CD4-positive, alpha-beta memory T cell (primary cell): Measurements from ENCODE around the gene LKAAEAR1. TPM values are rescaled to one million over a fixed set of nuclear protein-coding genes. Genes with fewer than 3 reads are reported as not detected.

Experiments used
- CTCF ChIA-PET: fragments of 350-600 bp; sonication (Branson Sonifier 250); formaldehyde crosslinking; loops from one replicate; lab custom pipeline; 2021; ENCODE audit warnings: inconsistent platforms; ENCODE audit not compliant: partially characterized antibody; lab: Charles Lee
- POLR2A ChIA-PET: fragments of 350-600 bp; sonication (Branson Sonifier 250); formaldehyde crosslinking; loops from one replicate; lab custom pipeline; 2021; ENCODE audit not compliant: partially characterized antibody; lab: Charles Lee
- DNase-seq, 5 donors: peaks; one replicate each; pipeline versions ENCODE4 v3.0.0 to v3.0.0-alpha.2; 2020 to 2022; ENCODE audit warnings: mixed read lengths in 1 of 5
- H3K27ac ChIP-seq: one replicate; pipeline ENCODE4 v1.7.0; 2013; ENCODE audit warnings: low read depth, low read length
- H3K27me3 ChIP-seq: 2 replicates; pipeline ENCODE4 v1.7.0; 2013; ENCODE audit warnings: mild to moderate bottlenecking, low read length, moderate library complexity; ENCODE audit not compliant: insufficient read depth
- H3K36me3 ChIP-seq: 2 replicates; pipeline ENCODE4 v1.7.0; 2013; ENCODE audit warnings: mild to moderate bottlenecking, low read length, moderate library complexity; ENCODE audit not compliant: insufficient read depth
- H3K4me1 ChIP-seq: 2 replicates; pipeline ENCODE4 v1.7.0; 2013; ENCODE audit warnings: mild to moderate bottlenecking, low read length, moderate library complexity; ENCODE audit not compliant: insufficient read depth
- H3K4me3 ChIP-seq, 2 donors: one replicate each; pipeline ENCODE4 v1.7.0; 2013; ENCODE audit warnings: low read length in 2 of 2, mild to moderate bottlenecking in 1 of 2
- H3K9me3 ChIP-seq, 2 donors: one replicate each; pipeline ENCODE4 v1.7.0; 2013; ENCODE audit warnings: low read length in 2 of 2, control low read depth in 1 of 2; ENCODE audit not compliant: control insufficient read depth in 1 of 2
- H3K27ac Mint-ChIP-seq, 7 donors: one replicate each; pipeline ENCODE4 v1.8.0; 2020 to 2021; ENCODE audit warnings: mixed read lengths in 7 of 7, mild to moderate bottlenecking in 6 of 7, inconsistent platforms in 3 of 7, moderate library complexity in 3 of 7
- H3K27me3 Mint-ChIP-seq, 2 donors: one replicate each; pipeline ENCODE4 v1.8.0; 2020 to 2021; ENCODE audit warnings: mixed read lengths in 2 of 2
- H3K36me3 Mint-ChIP-seq, 2 donors: one replicate each; pipeline ENCODE4 v1.8.0; 2020 to 2021; ENCODE audit warnings: mixed read lengths in 2 of 2, inconsistent platforms in 1 of 2, mild to moderate bottlenecking in 1 of 2
- H3K4me1 Mint-ChIP-seq, 4 donors: one replicate each; pipeline ENCODE4 v1.8.0; 2020 to 2021; ENCODE audit warnings: mixed read lengths in 4 of 4, mild to moderate bottlenecking in 1 of 4
- H3K4me3 Mint-ChIP-seq, 8 donors: one replicate each; pipeline ENCODE4 v1.8.0; 2020 to 2021; ENCODE audit warnings: mixed read lengths in 8 of 8, mild to moderate bottlenecking in 7 of 8, moderate library complexity in 6 of 8, inconsistent platforms in 3 of 8
- H3K9me3 Mint-ChIP-seq, 8 donors: one replicate each; pipeline ENCODE4 v1.8.0; 2020 to 2021; ENCODE audit warnings: mixed read lengths in 8 of 8, mild to moderate bottlenecking in 5 of 8, inconsistent platforms in 3 of 8, moderate library complexity in 1 of 8
- intact Hi-C: fragments of 100-400 bp; cut with micrococcal nuclease; formaldehyde crosslinking; loops from one replicate; pipeline ENCODE4 v1.15.1; 2023
- polyA plus RNA-seq, 2 donors: library from polyadenylated mRNA; unstranded; fragments of 300-500 nt; fragmentation: Illumina TruSeq; gene quantifications; one replicate each; pipeline ENCODE4 v1.2.3, GENCODE V29; 2021
- total RNA-seq, 2 experiments: library from RNA; stranded (reverse); gene quantifications; one replicate each; pipeline ENCODE4 v1.2.3, GENCODE V29; 2021

LKAAEAR1 gene
- total and polyA plus RNA-seq, 4 experiments from 2014 or later = 0.30 to 0.63 (median 0.39) TPM; not detected in 1

- H3K4me1 ChIP-seq = peaks cover 8% of the 10 kb centered on the region
- DNase-seq = no peak
- Mint-ChIP-seq H3K27me3 (no peaks in the 10 kb centered on the region), H3K36me3 (no peaks in the 10 kb centered on the region), H3K4me3 (no peak overlapping the region), H3K9me3 (peaks cover 0 to 6% (median 0%) of the 10 kb centered on the region in 8 donors), H3K4me1 (peaks cover 3 to 7% (median 5%) of the 10 kb centered on the region in 4 donors), H3K27ac (no peak overlapping the region)
- intact Hi-C loops = no loop called here
- H3K9me3 ChIP-seq = no peaks in the 10 kb centered on the region
- ChIA-PET POLR2A (no interaction called here), CTCF (interaction anchor here (1.5 kb wide), 1 partner anchor 77 kb away, joined by 3 read pairs; no protein-coding TSS in a partner anchor)
- no peak overlapping the region for H3K27ac ChIP-seq
- no peaks in the 10 kb centered on the region for H3K27me3 ChIP-seq
- H3K36me3 ChIP-seq = no peaks in the 10 kb centered on the region
- H3K4me3 ChIP-seq = no peak overlapping the region
Observed at GRCh38 chr20:64115171-64115911, 31.1 kb upstream of the LKAAEAR1 start.

GRCh38 chr20:64114356-64114971, 30.3 kb upstream of the LKAAEAR1 start:
- H3K9me3 Mint-ChIP-seq = no peaks in the 10 kb centered on the region
- no peaks in the 10 kb centered on the region for H3K4me1 Mint-ChIP-seq
- no peaks in the 10 kb centered on the region for H3K27me3 Mint-ChIP-seq
- DNase-seq = no peak
- H3K27ac Mint-ChIP-seq = peak overlapping the region in 1 of 7 donors; percentile 62
- H3K27me3 ChIP-seq = no peaks in the 10 kb centered on the region
- H3K9me3 ChIP-seq = no peaks in the 10 kb centered on the region
- ChIA-PET POLR2A (no interaction called here), CTCF (no interaction called here)
- intact Hi-C loops = no loop called here
- H3K36me3 ChIP-seq = no peaks in the 10 kb centered on the region
- no peak overlapping the region for H3K27ac ChIP-seq
- H3K4me1 ChIP-seq = no peaks in the 10 kb centered on the region
- no peak overlapping the region for H3K4me3 ChIP-seq
- no peak overlapping the region for H3K4me3 Mint-ChIP-seq
- no peaks in the 10 kb centered on the region for H3K36me3 Mint-ChIP-seq

GRCh38 chr20:64113796-64114355, 29.7 kb upstream of the LKAAEAR1 start:
- H3K4me1 Mint-ChIP-seq = no peaks in the 10 kb centered on the region
- H3K27ac Mint-ChIP-seq = no peak overlapping the region
- intact Hi-C loops = no loop called here
- H3K4me3 ChIP-seq = no peak overlapping the region
- H3K36me3 ChIP-seq = no peaks in the 10 kb centered on the region
- H3K27me3 ChIP-seq = no peaks in the 10 kb centered on the region
- ChIA-PET CTCF (interaction anchor here (0.7 kb wide), 1 partner anchor 36 kb away, joined by 3 read pairs; no protein-coding TSS in a partner anchor), POLR2A (no interaction called here)
- H3K27ac ChIP-seq = no peak overlapping the region
- no peaks in the 10 kb centered on the region for H3K27me3 Mint-ChIP-seq
- no peaks in the 10 kb centered on the region for H3K4me1 ChIP-seq
- no peak overlapping the region for H3K4me3 Mint-ChIP-seq
- no peaks in the 10 kb centered on the region for H3K36me3 Mint-ChIP-seq
- no peak for DNase-seq
- H3K9me3 Mint-ChIP-seq = no peaks in the 10 kb centered on the region
- no peaks in the 10 kb centered on the region for H3K9me3 ChIP-seq

GRCh38 chr20:64113444-64113775, 29.2 kb upstream of the LKAAEAR1 start:
- H3K36me3 ChIP-seq = no peaks in the 10 kb centered on the region
- H3K4me3 ChIP-seq = no peak overlapping the region
- H3K27me3 ChIP-seq = no peaks in the 10 kb centered on the region
- no peak overlapping the region for H3K27ac ChIP-seq
- no peaks in the 10 kb centered on the region for H3K36me3 Mint-ChIP-seq
- H3K4me1 Mint-ChIP-seq = no peaks in the 10 kb centered on the region
- H3K9me3 ChIP-seq = no peaks in the 10 kb centered on the region
- no peak for DNase-seq
- no peaks in the 10 kb centered on the region for H3K4me1 ChIP-seq
- H3K27ac Mint-ChIP-seq = no peak overlapping the region
- H3K4me3 Mint-ChIP-seq = no peak overlapping the region
- POLR2A ChIA-PET = no interaction called here
- no peaks in the 10 kb centered on the region for H3K9me3 Mint-ChIP-seq
- intact Hi-C loops = no loop called here
- CTCF ChIA-PET = interaction anchor here (0.7 kb wide), 1 partner anchor 35 kb away, joined by 3 read pairs; no protein-coding TSS in a partner anchor
- H3K27me3 Mint-ChIP-seq = no peaks in the 10 kb centered on the region

- Histone ChIP-seq H3K4me1 (no peaks in the 10 kb centered on the region), H3K27me3 (no peaks in the 10 kb centered on the region), H3K36me3 (no peaks in the 10 kb centered on the region), H3K4me3 (no peak overlapping the region), H3K27ac (no peak overlapping the region), H3K9me3 (no peaks in the 10 kb centered on the region)
- H3K4me3 Mint-ChIP-seq = no peak overlapping the region
- no peak for DNase-seq
- intact Hi-C loops = no loop called here
- H3K27me3 Mint-ChIP-seq = no peaks in the 10 kb centered on the region
- H3K9me3 Mint-ChIP-seq = no peaks in the 10 kb centered on the region
- no peak overlapping the region for H3K27ac Mint-ChIP-seq
- POLR2A ChIA-PET = no interaction called here
- H3K36me3 Mint-ChIP-seq = no peaks in the 10 kb centered on the region
- CTCF ChIA-PET = interaction anchor here (0.7 kb wide), 1 partner anchor 35 kb away, joined by 3 read pairs; no protein-coding TSS in a partner anchor
- H3K4me1 Mint-ChIP-seq = peaks cover 0 to 2% (median 0%) of the 10 kb centered on the region in 4 donors
Observed at GRCh38 chr20:64112691-64113443, 28.7 kb upstream of the LKAAEAR1 start.

GRCh38 chr20:64111841-64112641, 27.8 kb upstream of the LKAAEAR1 start:
- no peaks in the 10 kb centered on the region for H3K27me3 ChIP-seq
- intact Hi-C loops = no loop called here
- ChIA-PET CTCF (interaction anchor here (1.1 to 2.4 kb wide), 2 partner anchors 8 to 11 kb away, joined by 4 to 7 read pairs; no protein-coding TSS in a partner anchor), POLR2A (interaction anchor here (1.3 kb wide), 1 partner anchor 35 kb away, joined by 3 read pairs; no protein-coding TSS in a partner anchor)
- Mint-ChIP-seq H3K27ac (no peak overlapping the region), H3K9me3 (no peaks in the 10 kb centered on the region), H3K36me3 (no peaks in the 10 kb centered on the region), H3K27me3 (no peaks in the 10 kb centered on the region), H3K4me1 (peaks cover 0 to 2% (median 0%) of the 10 kb centered on the region in 4 donors), H3K4me3 (no peak overlapping the region)
- no peaks in the 10 kb centered on the region for H3K36me3 ChIP-seq
- no peak for DNase-seq
- no peak overlapping the region for H3K4me3 ChIP-seq
- no peaks in the 10 kb centered on the region for H3K9me3 ChIP-seq
- no peak overlapping the region for H3K27ac ChIP-seq
- H3K4me1 ChIP-seq = no peaks in the 10 kb centered on the region
